A549 (cell line): ENCODE results near the gene FARP2. TPM values are rescaled to one million over a fixed set of nuclear protein-coding genes. Genes with fewer than 3 reads are reported as not detected.

ENCODE experiments used
- ATAC-seq, 2 experiments: fragments of 200-7000 bp in 1 of 2; fragments of >200 bp in 1 of 2; cut with Nextera tagmentation in 1 of 2; cut with Tn5 transposase in 1 of 2; 3 replicates each; pipeline versions ENCODE4 v1.8.0 to v1.9.1; 2018 to 2020; ENCODE audit warnings: mild to moderate bottlenecking in 1 of 2, moderate library complexity in 1 of 2
- CTCF ChIA-PET: fragments of 300-600 bp; sonication (Branson Sonifier 250); formaldehyde crosslinking; extraction: SDS; loops from one replicate; lab custom pipeline; 2021; ENCODE audit warnings: antibody characterized with exemption, inconsistent platforms; lab: Yijun Ruan, JAX
- POLR2A ChIA-PET: fragments of 350-600 bp; formaldehyde crosslinking; extraction: SDS; loops from one replicate; lab custom pipeline; 2021; ENCODE audit warnings: antibody characterized with exemption, inconsistent platforms; lab: Yijun Ruan, JAX
- DNase-seq, 2 experiments: peaks; one replicate each; pipeline versions ENCODE4 v3.0.0 to v3.0.0-alpha.2; 2011 to 2016; ENCODE audit warnings: low read depth in 1 of 2, low spot score in 1 of 2
- FAIRE-seq: peaks from 2 replicates; lab custom pipeline; 2011; peaks lifted over from hg19 to GRCh38; lab: Jason Lieb, UNC
- H3K27ac ChIP-seq, 2 experiments: fragments of >200 bp; sonication (Bioruptor Twin); formaldehyde crosslinking; 3 replicates each; pipeline ENCODE4 v1.5.1; 2016 to 2017
- H3K4me1 ChIP-seq: fragments of >200 bp; sonication (Bioruptor Twin); formaldehyde crosslinking; 3 replicates; pipeline ENCODE4 v1.6.1; 2016
- H3K4me2 ChIP-seq: fragments of >200 bp; sonication (Bioruptor Twin); formaldehyde crosslinking; 3 replicates; pipeline ENCODE4 v1.6.1; 2016
- H3K4me3 ChIP-seq: fragments of >200 bp; sonication (Bioruptor Twin); formaldehyde crosslinking; 3 replicates; pipeline ENCODE4 v1.5.1; 2016
- H3K9me3 ChIP-seq: fragments of >200 bp; sonication (Bioruptor Twin); formaldehyde crosslinking; 3 replicates; pipeline ENCODE4 v1.6.1; 2016
- BCL3 ChIP-seq: fragments of >200 bp; sonication (Bioruptor Twin); formaldehyde crosslinking; IDR thresholded peaks from 3 replicates; pipeline ENCODE4 v1.6.1; 2016
- CBX8 ChIP-seq: fragments of 200-600 bp; sonication (generic); IDR thresholded peaks from 2 replicates; pipeline ENCODE4 v1.6.1; 2016
- EHMT2 ChIP-seq: fragments of 200-600 bp; sonication (generic); IDR thresholded peaks from 2 replicates; pipeline ENCODE4 v1.6.1; 2016; ENCODE audit warnings: antibody characterized with exemption, low read depth, mild to moderate bottlenecking, moderate library complexity
- EP300 ChIP-seq, 2 experiments: fragments of >200 bp; sonication (Bioruptor Twin); formaldehyde crosslinking; IDR thresholded peaks; 2 replicates in 1 of 2; 3 replicates in 1 of 2; pipeline ENCODE4 v1.6.1; 2016 to 2017
- ESRRA ChIP-seq: fragments of 150-350 bp; IDR thresholded peaks from 2 replicates; pipeline ENCODE4 v1.6.1; 2014; ENCODE audit warnings: mild to moderate bottlenecking, low read length, borderline replicate concordance
- FOXS1 ChIP-seq: fragments of 250-450 bp; sonication (Bioruptor Pico); IDR thresholded peaks from 2 replicates; pipeline ENCODE4 v1.5.0; 2020; ENCODE audit warnings: mild to moderate bottlenecking, moderate library complexity
- HDAC2 ChIP-seq: fragments of 200-600 bp; sonication (generic); IDR thresholded peaks from 2 replicates; pipeline ENCODE4 v1.6.1; 2016
- HMGXB4 ChIP-seq: fragments of 250-450 bp; sonication (Bioruptor Pico); IDR thresholded peaks from 2 replicates; pipeline ENCODE4 v1.5.0; 2021; ENCODE audit warnings: mild to moderate bottlenecking, moderate library complexity, borderline replicate concordance
- HOXB13 ChIP-seq: fragments of 250-450 bp; sonication (Bioruptor Pico); IDR thresholded peaks from 2 replicates; pipeline ENCODE4 v1.5.0; 2020; ENCODE audit warnings: low read depth, mild to moderate bottlenecking, moderate library complexity
- NFE2L2 ChIP-seq: fragments of 150-350 bp; conservative IDR thresholded peaks from 2 replicates; pipeline ENCODE4 v1.6.1; 2014; ENCODE audit warnings: low read length
- PBX3 ChIP-seq: IDR thresholded peaks from 2 replicates; pipeline ENCODE4 v1.6.1; 2012
- PHF8 ChIP-seq: fragments of 200-600 bp; sonication (generic); IDR thresholded peaks from 2 replicates; pipeline ENCODE4 v1.6.1; 2016; ENCODE audit warnings: low read depth, mild to moderate bottlenecking, antibody characterized with exemption, moderate library complexity, borderline replicate concordance
- RAD21 ChIP-seq, 2 experiments: fragments of >200 bp in 1 of 2; sonication (Bioruptor Twin) in 1 of 2; formaldehyde crosslinking in 1 of 2; IDR thresholded peaks in 1 of 2; conservative IDR thresholded peaks in 1 of 2; 2 replicates in 1 of 2; 3 replicates in 1 of 2; pipeline ENCODE4 v1.6.1; 2012 to 2018; ENCODE audit warnings: inconsistent platforms in 1 of 2
- REST ChIP-seq: fragments of 200-600 bp; sonication (generic); IDR thresholded peaks from 2 replicates; pipeline ENCODE4 v1.6.1; 2016; ENCODE audit warnings: antibody characterized with exemption, mild to moderate bottlenecking, moderate library complexity
- RFX5 ChIP-seq: fragments of 450-650 bp; IDR thresholded peaks from 2 replicates; pipeline ENCODE4 v1.7.1; 2014; ENCODE audit warnings: antibody characterized with exemption, mild to moderate bottlenecking, moderate library complexity
- SREBF2 ChIP-seq: fragments of 450-650 bp; IDR thresholded peaks from 2 replicates; pipeline ENCODE4 v1.6.1; 2014; ENCODE audit warnings: mild to moderate bottlenecking, moderate library complexity
- TP53 ChIP-seq: fragments of 250-450 bp; sonication (Bioruptor Pico); IDR thresholded peaks from 2 replicates; pipeline ENCODE4 v1.5.0; 2021; ENCODE audit warnings: mild to moderate bottlenecking, moderate library complexity
- USF2 ChIP-seq: fragments of 450-650 bp; IDR thresholded peaks from 2 replicates; pipeline ENCODE4 v1.6.1; 2014; ENCODE audit warnings: antibody characterized with exemption
- ZC3H11A ChIP-seq: fragments of 450-650 bp; IDR thresholded peaks from 2 replicates; pipeline ENCODE4 v1.6.1; 2014; ENCODE audit warnings: antibody characterized with exemption, mild to moderate bottlenecking
- ZNF302 ChIP-seq: fragments of 250-450 bp; sonication (Bioruptor Pico); IDR thresholded peaks from 2 replicates; pipeline ENCODE4 v1.9.0; 2021; ENCODE audit warnings: inconsistent platforms, mild to moderate bottlenecking, moderate library complexity
- WGBS: methylation state at CpG from one replicate; pipeline ENCODE4 v1.1.6; 2017; ENCODE audit errors: missing lambda C conversion rate; 5-methylcytosine and 5-hydroxymethylcytosine counted together
- polyA plus RNA-seq, 4 experiments: library from polyadenylated mRNA; depleted of rRNA in 3 of 4; stranded (reverse); fragments of >200 nt; fragmentation: RNase III in 1 of 4; extraction: RNeasy Plus Mini Kit Qiagen cat#74134 plus additional on column Dnase treatment in 1 of 4; gene quantifications; 2 replicates in 3 of 4; 3 replicates in 1 of 4; pipeline ENCODE4 v1.2.3, GENCODE V29; 2011 to 2017

The FARP2 gene
- polyA plus RNA-seq, 2 of the 4 experiments (the other 2 are of a cell fraction): 17.0 to 29.1 TPM

GRCh38 chr2:241530571-241530970 lies 174.5 kb downstream of the FARP2 start:
- no peaks in the 10 kb centered on the region for H3K4me1 ChIP-seq
- ATAC-seq (no peak; a peak in 1 of 6 replicates), FAIRE-seq (no peak), DNase-seq (no peak)
- TF ChIP-seq NFE2L2 (no peak), FOXS1 (CRISPR knock-in tag) (no peak), RAD21 (conservative IDR thresholded peaks at IDR 0.05 in 1 of 2, IDR thresholded peaks at IDR 0.05 in 1 of 2) (no peak), EP300 (IDR thresholded peaks at IDR 0.05) (no peak), PHF8 (no peak), REST (no peak)
- TF ChIP-seq, all 56 proteins: peak for 0
- POLR2A ChIA-PET: no interaction called here
- CTCF ChIA-PET: interaction anchor here (0.7 kb wide), 1 partner anchor 430 kb away, joined by 5 read pairs; no protein-coding TSS in a partner anchor
- no peak overlapping the region for H3K4me2 ChIP-seq
- no peak overlapping the region for H3K4me3 ChIP-seq
- H3K27ac ChIP-seq: no peak overlapping the region
- no peaks in the 10 kb centered on the region for H3K9me3 ChIP-seq
- WGBS: 61% methylated on average over 8 of the region's 8 CpGs

GRCh38 chr2:241531161-241531722 lies 175.2 kb downstream of the FARP2 start:
- TF ChIP-seq EHMT2 (no peak), SREBF2 (no peak), CBX8 (no peak), TP53 (CRISPR knock-in tag) (no peak), USF2 (no peak), HDAC2 (no peak), PBX3 (no peak), FOXS1 (CRISPR knock-in tag) (no peak), ESRRA (no peak), HMGXB4 (CRISPR knock-in tag) (no peak), PHF8 (no peak), RFX5 (no peak), ZC3H11A (no peak), BCL3 (no peak), ZNF302 (no peak), HOXB13 (CRISPR knock-in tag) (no peak)
- no peak for DNase-seq
- WGBS: 69% methylated on average over 13 of the region's 13 CpGs
- Histone ChIP-seq H3K4me2 (no peak overlapping the region), H3K9me3 (no peaks in the 10 kb centered on the region), H3K4me3 (no peak overlapping the region), H3K4me1 (no peaks in the 10 kb centered on the region), H3K27ac (no peak overlapping the region)
- no peak for FAIRE-seq
- no peak for ATAC-seq
- CTCF ChIA-PET: no interaction called here
- POLR2A ChIA-PET: no interaction called here
